Effector CD8-positive, alpha-beta T cell (primary cell): ENCODE measurements around the gene RAB11FIP5.
"Not testable (repeated sequence)": the region's sequence is repeated elsewhere in the genome, so short reads cannot be mapped to it uniquely, and the experiment has no call there.

Source experiments
- DNase-seq: peaks from one replicate; lab custom pipeline; 2025; lab: John Stamatoyannopoulos, UW

RAB11FIP5 gene

DNA sequence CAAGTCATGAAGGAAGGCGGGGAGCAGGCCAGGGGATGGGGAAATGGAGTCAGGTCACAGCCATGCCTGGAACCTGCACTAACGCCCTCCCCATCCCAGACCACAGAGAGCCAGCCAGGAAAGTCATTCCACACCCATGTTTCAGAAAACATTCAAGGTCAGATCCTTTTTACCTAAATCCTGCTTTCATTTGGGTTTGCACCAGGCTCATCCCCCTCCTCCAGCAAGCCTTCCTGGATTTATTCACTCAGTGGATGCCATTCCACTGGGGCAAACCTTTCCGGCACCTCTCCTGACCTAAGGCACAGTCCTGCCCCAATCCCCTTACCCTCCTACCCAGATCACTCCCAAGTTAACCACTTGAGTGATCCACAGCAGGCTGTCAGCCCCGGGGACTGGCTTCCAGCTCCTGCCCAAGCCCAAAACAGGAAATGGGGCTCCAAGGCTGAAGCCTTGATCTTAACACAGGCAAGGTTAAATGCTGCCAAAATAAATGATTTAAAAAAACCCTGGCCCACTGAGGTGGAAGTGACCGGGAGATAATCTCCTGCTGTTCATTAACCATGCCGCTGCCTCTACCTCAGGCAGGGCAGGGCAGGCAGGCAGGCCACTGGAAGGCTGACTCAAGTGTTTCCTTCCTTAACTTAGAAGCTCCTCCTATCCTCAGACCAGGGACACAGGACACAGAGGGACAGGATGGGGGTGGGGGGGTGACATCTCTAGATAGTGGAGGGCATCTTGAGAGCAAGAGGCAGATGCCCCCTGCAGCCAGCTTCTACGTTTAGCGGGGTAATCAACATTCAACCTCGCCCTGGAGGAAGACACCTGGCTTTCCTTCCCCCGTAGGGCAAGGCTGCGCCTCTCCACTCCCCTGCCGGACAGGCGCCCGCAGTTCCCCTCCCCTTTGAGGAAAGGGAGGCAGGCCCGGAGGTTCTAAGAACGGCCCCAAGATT lies 1.4 kb downstream of the RAB11FIP5 start:
- no peak for DNase-seq

DNA sequence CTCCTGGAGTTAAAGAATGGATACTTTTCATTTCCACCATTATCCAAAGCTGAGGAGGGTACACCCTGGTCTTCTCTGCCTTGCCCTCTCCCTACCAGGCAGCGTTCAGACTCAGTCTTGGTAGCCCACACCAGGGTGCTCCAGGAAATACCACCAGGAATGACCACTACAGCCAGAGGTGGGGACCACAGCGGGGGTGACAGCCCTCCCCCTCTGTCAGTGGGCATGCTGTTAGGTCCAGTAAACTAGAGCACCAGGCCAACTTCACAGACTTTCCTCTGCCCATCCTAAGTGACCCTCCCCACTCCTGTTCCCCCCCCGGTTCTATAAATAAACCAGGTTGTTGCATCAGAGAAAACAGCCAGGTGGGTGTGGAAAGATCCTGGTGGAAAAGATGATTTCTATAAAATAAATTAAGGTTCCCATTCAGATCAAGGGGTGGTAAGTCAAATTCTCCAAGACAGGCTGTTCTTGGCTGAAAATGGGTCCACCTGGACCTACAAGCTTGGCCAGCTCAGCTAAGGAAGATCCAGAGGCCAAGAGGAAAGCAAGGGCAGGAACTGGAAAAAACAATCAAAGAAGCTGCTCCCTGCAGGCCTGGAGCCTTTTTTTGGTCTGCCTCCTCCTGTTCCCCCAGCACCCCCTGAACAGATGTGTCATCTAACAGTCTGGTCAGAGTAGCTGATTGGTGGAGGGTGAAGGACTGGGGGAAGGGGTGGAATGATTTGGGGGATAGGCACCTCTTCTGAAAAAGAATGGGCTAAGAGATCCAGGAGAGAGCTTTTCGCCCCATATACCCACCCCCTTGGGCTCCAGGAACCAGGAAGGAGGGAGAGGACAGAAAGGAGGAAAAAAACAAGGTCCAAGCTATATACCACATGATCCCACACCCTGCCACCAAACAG lies 2.3 kb downstream of the RAB11FIP5 start:
- no peak for DNase-seq

- no peak for DNase-seq
Measured at GRCh38 chr2:73109431-73110167, 3.1 kb downstream of the RAB11FIP5 start.

DNA sequence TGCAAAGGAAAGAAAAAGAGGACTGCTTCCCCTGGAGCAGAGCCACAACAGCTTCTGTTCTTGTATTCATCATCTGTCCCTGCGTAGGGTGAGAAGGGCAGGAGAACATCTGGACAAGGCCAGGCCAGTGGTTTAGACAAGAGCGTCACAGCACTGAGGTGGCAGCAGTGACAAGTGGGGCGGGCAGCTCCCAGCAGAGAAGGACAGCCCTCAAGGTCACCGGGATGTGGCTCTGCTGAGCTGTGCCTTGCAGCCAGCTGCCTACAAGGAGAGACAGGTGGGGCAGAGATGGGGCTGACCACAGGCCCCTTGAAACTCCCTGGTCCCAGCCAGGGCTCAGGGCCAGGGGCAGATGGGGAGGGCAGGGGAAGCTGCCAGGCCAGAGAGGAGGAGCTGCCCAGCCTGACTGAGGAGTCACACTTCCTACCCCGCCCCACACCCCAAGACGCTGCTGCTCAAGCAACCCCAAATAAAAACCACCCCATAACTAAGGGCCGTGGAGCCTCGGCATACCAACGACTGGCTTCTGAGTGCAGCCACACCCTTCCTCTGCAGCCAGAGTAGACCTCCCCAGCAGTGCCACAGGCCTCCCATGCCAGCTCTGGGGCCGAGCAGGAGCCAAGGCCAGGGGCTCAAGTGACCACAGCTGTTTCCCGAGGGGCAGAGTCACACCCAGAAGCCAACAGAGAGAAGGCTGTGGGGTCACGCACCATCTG lies 5.4 kb downstream of the RAB11FIP5 start:
- no peak for DNase-seq

DNA sequence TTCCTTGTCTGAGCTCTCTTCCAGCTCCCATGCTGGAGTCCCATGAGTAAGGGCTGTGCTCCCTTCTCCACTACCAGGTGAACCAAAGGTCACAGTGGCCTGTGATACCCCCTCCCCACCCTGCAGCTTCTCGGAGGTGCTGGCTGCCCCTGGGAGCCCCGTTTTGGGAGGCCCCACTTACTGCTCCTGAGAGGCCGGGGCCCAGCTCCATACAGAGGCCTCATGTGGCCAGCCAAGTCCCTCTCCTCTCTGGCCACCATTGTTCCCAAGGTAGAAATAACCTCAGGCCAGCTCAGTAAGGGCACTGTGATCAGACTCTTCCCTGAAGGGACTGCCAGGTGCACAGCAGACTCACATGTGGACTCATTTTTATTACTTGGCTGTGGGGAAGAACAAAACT lies 6.0 kb downstream of the RAB11FIP5 start:
- DNase-seq: no peak

GRCh38 chr2:73105511-73105971 lies 7.2 kb downstream of the RAB11FIP5 start:
- no peak for DNase-seq

- DNase-seq: no peak
Measured at GRCh38 chr2:73104933-73105332, 7.8 kb downstream of the RAB11FIP5 start.

DNA sequence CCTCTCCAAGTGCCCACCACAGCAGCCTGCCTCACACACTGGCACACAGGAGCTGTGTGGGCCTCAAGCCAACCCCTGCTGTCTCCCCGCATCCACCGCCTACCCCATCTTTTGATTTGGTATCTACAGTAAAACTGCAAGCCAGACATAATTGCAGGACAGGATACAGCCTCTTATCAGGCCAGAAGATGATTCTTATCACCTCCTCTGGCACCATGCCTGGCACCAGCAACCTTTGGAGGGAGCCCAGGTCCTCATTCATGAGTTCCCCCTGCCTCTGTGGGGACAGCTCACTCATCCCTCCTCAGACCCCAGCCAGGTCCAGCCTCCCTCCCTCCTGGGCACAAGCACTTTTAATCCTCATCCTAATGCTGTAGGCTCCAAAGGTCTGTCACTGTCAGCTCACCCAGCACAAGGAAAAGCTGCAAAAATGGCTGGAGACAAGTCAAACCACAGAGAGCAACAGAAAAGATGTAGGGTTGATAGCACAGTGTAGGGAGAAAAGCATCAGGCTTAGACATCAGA lies 9.7 kb downstream of the RAB11FIP5 start:
- DNase-seq: no peak

DNA sequence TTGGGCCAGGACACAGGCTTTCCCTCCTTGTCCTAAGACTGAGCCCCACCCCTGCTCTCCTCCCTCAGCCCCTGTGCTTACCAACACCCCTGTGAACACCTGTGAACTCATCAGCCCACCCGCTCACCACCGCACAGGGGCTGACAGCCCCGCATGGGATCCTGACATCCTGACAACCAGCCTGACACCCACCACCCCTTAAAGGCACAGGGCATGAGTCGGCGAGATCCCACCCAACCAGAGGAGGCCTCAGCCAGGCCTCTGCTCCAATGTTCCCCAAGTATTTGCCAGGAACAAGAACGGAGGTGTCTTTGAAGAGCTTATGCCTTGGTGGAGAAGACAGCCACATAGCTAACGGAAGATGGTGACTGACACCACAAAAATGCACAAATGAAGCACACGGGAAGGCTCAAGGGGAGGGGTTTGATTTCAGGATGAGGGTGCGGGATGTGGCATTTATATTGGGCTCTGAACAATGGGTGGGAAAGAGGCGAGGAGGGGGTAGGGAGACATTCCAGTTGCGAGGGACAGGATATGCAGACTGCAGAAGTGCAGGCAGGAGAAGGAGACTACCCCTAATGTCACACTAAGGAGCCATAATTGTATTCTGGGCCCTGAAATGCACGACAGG lies 11.0 kb downstream of the RAB11FIP5 start:
- no peak for DNase-seq

- DNase-seq: no peak
Measured at GRCh38 chr2:73100956-73101355, 11.8 kb downstream of the RAB11FIP5 start.

DNA sequence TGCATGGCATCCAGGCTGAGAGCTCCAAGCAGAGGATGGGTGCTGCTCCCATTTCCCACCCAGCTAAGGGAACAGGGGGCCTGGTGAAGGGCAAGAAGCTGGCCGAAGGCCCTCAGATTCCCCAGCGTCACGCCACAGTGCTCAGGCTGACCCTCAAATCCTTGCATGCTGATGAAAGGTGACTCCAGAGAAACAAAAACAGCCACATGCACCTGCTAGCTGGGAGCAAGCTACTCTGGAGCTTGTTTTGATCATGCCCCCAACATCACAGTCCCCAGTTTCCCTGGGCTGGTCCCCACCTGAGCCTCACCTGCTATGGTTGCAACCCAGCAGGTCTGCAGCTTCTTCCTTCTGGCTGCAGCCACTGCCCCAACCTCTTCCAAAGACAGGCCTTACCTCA lies 13.3 kb downstream of the RAB11FIP5 start:
- no peak for DNase-seq

DNA sequence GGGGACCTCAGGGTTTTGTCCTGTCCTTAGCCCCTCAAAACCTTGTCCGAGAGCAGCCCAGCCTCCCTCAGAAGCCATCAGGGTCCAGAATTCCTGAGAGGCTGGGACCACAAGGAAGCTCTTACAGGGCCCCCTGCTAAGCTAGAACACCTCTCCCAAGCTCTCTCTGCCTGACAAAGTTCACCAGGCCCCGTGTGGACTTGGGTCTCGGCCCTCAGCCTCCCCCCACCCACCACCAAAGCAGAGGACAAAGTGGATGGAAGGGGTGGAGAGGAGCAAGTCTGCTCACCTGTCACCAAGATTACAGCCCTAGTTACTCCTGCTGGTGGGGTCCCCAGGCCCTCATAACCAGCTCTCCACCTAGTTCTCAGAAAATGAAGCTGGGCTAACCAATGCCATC lies 16.8 kb downstream of the RAB11FIP5 start:
- no peak for DNase-seq

GRCh38 chr2:73093601-73094218 lies 19.0 kb downstream of the RAB11FIP5 start:
- not testable (repeated sequence) for DNase-seq

- no peak for DNase-seq
Measured at GRCh38 chr2:73092146-73092783, 20.5 kb downstream of the RAB11FIP5 start.

- DNase-seq: no peak
Measured at GRCh38 chr2:73091696-73092095, 21.1 kb downstream of the RAB11FIP5 start.

GRCh38 chr2:73091164-73091563 lies 21.6 kb downstream of the RAB11FIP5 start:
- DNase-seq: no peak

DNA sequence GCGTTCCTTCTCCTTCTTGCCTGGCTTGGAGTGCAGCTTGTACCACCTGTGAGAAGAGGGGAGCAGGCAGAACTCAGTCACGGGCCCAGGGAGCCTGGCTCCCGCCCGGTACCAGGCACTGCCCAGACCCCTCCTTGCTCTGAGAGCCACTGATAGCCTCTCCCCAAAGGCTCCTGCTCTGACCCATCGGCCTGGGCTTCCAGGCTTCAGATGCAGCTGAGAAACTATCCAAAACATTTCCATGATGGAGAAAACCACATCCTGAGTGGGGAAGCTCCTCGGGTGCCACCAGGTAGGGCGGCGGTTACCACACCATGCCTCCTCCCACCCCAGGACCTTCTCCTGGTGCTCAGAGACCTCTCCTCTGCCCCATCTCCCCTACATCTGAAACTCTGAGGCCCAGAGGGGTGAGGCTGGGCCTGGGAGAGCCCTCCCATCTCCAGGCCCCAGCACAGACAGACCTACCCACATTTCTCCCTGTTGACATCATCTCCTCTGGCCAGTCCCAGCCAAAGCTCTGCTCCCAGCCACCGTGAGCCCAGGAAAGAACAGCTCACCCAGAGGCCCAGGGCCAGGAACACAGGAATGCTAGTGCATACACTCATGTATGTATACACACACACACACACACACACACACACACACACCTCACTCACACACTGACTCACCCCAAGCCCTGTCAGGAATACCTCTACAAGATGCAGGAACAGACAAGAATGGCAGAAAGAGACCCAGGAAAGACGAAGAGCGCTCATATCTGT lies 23.3 kb downstream of the RAB11FIP5 start:
- DNase-seq: no peak

DNA sequence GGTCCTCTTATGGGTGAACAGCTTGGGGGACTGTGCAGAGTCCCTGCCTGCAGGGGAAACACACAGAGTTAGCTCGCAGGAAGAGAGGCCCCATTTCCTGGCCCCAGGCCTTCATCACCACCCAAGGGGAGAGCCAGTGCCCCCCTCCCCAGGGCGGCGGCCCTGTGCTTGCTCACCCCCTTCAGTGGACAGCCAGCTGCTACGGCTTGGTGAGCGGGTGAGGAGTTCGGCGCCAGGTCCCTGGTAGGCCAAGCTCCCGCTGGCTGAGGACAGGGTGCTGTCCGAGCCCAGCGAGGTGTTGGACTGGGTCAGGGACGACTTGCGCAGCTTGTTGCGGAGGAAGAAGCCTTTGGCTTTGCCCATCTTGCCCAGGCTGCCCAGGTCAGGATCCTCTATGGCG lies 24.0 kb downstream of the RAB11FIP5 start:
- DNase-seq: no peak

GRCh38 chr2:73088211-73088610 lies 24.5 kb downstream of the RAB11FIP5 start:
- DNase-seq: no peak
